ENCODE results near the gene GOLT1A.

GRCh38 chr1:204192046-204192445 is 21.7 kb downstream of the GOLT1A start:
- TF ChIP-seq CTCF (IDR thresholded peaks at IDR 0.05) (no peak), POLR2A (IDR thresholded peaks at IDR 0.05) (no peak), POLR2AphosphoS5 (IDR thresholded peaks at IDR 0.05) (no peak)
